ENCODE data around the gene EDEM1. TPM values are rescaled to one million over a fixed set of nuclear protein-coding genes. Genes with fewer than 3 reads are reported as not detected.

Gene EDEM1
- total RNA-seq, 4 donors from 2014 or later: 37.2 to 139 (median 78.1) TPM

GRCh38 chr3:5210926-5211325, 23.4 kb downstream of the EDEM1 start:
- TF ChIP-seq CTCF (IDR thresholded peaks at IDR 0.05) (no peak), POLR2A (IDR thresholded peaks at IDR 0.05) (no peak), EP300 (IDR thresholded peaks at IDR 0.05) (no peak)
- H3K27ac ChIP-seq: no peak overlapping the region
- no peaks in the 10 kb centered on the region for H3K4me1 ChIP-seq
- H3K4me3 ChIP-seq: no peak overlapping the region
- H3K36me3 ChIP-seq: peaks cover 2 to 100% (median 39%) of the 10 kb centered on the region in 3 donors
- H3K27me3 ChIP-seq: no peaks in the 10 kb centered on the region
- H3K9me3 ChIP-seq: no peaks in the 10 kb centered on the region
- DNase-seq (ENCODE audit: low spot score in 2 of 2): no peak
- 92 to 96% methylated on average over 5 of the region's 5 CpGs for WGBS, 2 donors

- H3K4me1 ChIP-seq: no peaks in the 10 kb centered on the region
- H3K9me3 ChIP-seq: no peaks in the 10 kb centered on the region
- H3K36me3 ChIP-seq: peaks cover 2 to 98% (median 41%) of the 10 kb centered on the region in 3 donors
- H3K4me3 ChIP-seq: no peak overlapping the region
- TF ChIP-seq CTCF (IDR thresholded peaks at IDR 0.05): no peak
- no peak for TF ChIP-seq POLR2A (IDR thresholded peaks at IDR 0.05)
- no peak for TF ChIP-seq EP300 (IDR thresholded peaks at IDR 0.05)
- H3K27me3 ChIP-seq: no peaks in the 10 kb centered on the region
- 72 to 77% methylated on average over 9 of the region's 9 CpGs for WGBS, 2 donors
- H3K27ac ChIP-seq: no peak overlapping the region
- DNase-seq (ENCODE audit: low spot score in 2 of 2): no peak
Measured at GRCh38 chr3:5212628-5213573, 25.4 kb downstream of the EDEM1 start.

GRCh38 chr3:5213574-5213966, 26.1 kb downstream of the EDEM1 start:
- H3K9me3 ChIP-seq: no peaks in the 10 kb centered on the region
- no peak for TF ChIP-seq POLR2A (IDR thresholded peaks at IDR 0.05)
- no peak for TF ChIP-seq EP300 (IDR thresholded peaks at IDR 0.05)
- TF ChIP-seq CTCF (IDR thresholded peaks at IDR 0.05): no peak
- WGBS, 2 donors: 58 to 70% methylated on average over 6 to 7 of the region's 7 CpGs
- DNase-seq (ENCODE audit: low spot score in 2 of 2): no peak
- peaks cover 2 to 96% (median 37%) of the 10 kb centered on the region in 3 donors for H3K36me3 ChIP-seq
- no peak overlapping the region for H3K4me3 ChIP-seq
- peaks cover 0 to 4% (median 0%) of the 10 kb centered on the region in 4 donors for H3K4me1 ChIP-seq
- no peak overlapping the region for H3K27ac ChIP-seq
- no peaks in the 10 kb centered on the region for H3K27me3 ChIP-seq

- no peak for TF ChIP-seq CTCF (IDR thresholded peaks at IDR 0.05)
- TF ChIP-seq POLR2A (IDR thresholded peaks at IDR 0.05): no peak
- TF ChIP-seq EP300 (IDR thresholded peaks at IDR 0.05): no peak
- Histone ChIP-seq H3K4me1 (peaks cover 0 to 6% (median 0%) of the 10 kb centered on the region in 4 donors), H3K27ac (no peak overlapping the region), H3K9me3 (no peaks in the 10 kb centered on the region), H3K36me3 (peaks cover 2 to 96% (median 29%) of the 10 kb centered on the region in 3 donors), H3K27me3 (no peaks in the 10 kb centered on the region), H3K4me3 (no peak overlapping the region)
- DNase-seq (ENCODE audit: low spot score in 2 of 2): no peak
- 75 to 81% methylated on average over 9 of the region's 9 CpGs for WGBS, 2 donors
Measured at GRCh38 chr3:5214352-5214751, 26.8 kb downstream of the EDEM1 start.

All from tibial nerve (tissue), 4 donors.